ENCODE results near the gene RIPOR2.

Gene RIPOR2

DNA sequence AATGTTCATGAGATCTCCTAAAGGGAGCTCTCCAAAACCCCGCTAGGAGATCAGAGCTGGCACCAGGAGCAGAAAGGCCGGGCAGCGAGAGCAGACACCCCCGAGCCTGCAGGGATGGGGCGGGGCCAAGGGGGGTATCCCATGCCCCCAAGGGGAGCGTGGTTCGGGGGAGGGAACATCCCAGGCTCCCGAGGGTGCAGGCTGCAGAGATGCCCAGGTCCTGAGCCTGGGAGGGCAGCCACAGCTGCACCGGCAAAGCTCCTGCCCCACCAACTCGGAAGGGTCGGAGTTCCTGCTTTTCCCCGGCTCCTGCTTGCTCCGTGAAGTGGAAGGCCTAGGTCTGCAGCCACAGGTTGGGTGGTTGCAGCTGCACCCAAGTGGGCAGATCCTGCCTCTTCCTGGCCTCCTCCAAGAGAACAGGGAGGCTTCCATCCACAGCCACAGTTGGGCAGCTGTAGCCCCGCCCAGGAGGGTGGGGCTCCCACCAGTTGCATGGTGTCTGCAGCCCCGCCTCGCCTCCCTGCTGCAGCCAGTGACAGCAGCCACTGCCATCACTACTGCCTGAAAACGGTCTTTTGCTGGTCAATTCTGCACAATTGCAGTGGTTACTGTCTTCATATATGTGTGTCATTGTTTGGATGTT is 174.4 kb downstream of the RIPOR2 start:
- TF ChIP-seq GATA3 (IDR thresholded peaks at IDR 0.05; ENCODE audit: low read depth, low read length) (no peak), GATA2 (IDR thresholded peaks at IDR 0.05; ENCODE audit: low read depth, low read length) (no peak)

DNA sequence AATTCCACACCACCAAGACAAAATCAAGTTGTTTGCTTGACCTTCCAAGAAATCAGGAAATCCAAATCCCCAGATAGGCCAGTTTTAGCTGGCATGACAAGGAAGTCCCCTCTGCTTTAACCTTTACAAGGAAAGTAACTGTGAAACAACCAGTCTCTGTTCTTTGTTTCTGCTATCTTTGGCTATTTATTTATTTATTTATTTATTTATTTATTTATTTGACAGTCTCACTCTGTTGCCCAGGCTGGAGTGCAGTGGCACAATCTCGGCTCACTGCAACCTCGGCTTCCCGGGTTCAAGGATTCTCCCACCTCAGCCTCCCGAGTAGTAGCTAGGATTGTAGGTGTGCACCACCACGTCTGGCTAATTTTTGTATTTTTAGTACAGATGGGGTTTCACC is 175.6 kb downstream of the RIPOR2 start:
- TF ChIP-seq GATA3 (IDR thresholded peaks at IDR 0.05; ENCODE audit: low read depth, low read length) = no peak
- TF ChIP-seq GATA2 (IDR thresholded peaks at IDR 0.05; ENCODE audit: low read depth, low read length) = no peak

- TF ChIP-seq GATA3 (IDR thresholded peaks at IDR 0.05; ENCODE audit: low read depth, low read length) = no peak
- no peak for TF ChIP-seq GATA2 (IDR thresholded peaks at IDR 0.05; ENCODE audit: low read depth, low read length)
Observed at GRCh38 chr6:24759718-24760117, 176.0 kb downstream of the RIPOR2 start.

DNA sequence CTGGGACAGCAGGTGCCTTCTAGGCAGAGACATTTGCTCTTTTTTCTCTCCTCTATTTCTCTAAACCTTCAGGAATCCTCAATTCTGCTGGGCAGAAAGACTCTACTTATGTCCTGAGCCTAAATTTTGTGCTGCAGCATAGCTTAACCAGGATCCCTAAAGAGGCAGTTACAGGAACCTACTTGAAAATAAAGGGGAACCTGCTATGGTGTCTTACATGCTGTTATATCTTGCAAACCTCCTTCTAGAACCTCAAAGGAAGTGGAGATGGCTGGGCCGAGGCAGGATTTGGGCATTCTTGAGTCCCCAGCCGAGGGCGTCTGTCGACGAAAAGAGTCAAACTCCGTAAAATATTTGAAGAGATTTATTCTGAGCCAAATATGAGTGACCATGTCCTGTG is 178.1 kb downstream of the RIPOR2 start:
- no peak for TF ChIP-seq GATA2 (IDR thresholded peaks at IDR 0.05; ENCODE audit: low read depth, low read length)
- no peak for TF ChIP-seq GATA3 (IDR thresholded peaks at IDR 0.05; ENCODE audit: low read depth, low read length)

GRCh38 chr6:24755279-24755678 is 180.5 kb downstream of the RIPOR2 start:
- TF ChIP-seq GATA2 (IDR thresholded peaks at IDR 0.05; ENCODE audit: low read depth, low read length) (no peak), GATA3 (IDR thresholded peaks at IDR 0.05; ENCODE audit: low read depth, low read length) (no peak)

All from SH-SY5Y (cell line).